HG02610 (cell line): ENCODE data around the gene SIM1.
A peak's percentile ranks its signal among the peaks of the same experiment; 100 is the strongest.
"Not testable (repeated sequence)": the region's sequence is repeated elsewhere in the genome, so short reads cannot be mapped to it uniquely, and the experiment has no call there.

ENCODE experiments used
- ATAC-seq: cut with Tn5 transposase; IDR thresholded peaks from one replicate; pipeline ENCODE4 v1.9.1; 2021; ENCODE audit warnings: mild to moderate bottlenecking, moderate library complexity; ENCODE audit not compliant: unreplicated experiment

The SIM1 gene

DNA sequence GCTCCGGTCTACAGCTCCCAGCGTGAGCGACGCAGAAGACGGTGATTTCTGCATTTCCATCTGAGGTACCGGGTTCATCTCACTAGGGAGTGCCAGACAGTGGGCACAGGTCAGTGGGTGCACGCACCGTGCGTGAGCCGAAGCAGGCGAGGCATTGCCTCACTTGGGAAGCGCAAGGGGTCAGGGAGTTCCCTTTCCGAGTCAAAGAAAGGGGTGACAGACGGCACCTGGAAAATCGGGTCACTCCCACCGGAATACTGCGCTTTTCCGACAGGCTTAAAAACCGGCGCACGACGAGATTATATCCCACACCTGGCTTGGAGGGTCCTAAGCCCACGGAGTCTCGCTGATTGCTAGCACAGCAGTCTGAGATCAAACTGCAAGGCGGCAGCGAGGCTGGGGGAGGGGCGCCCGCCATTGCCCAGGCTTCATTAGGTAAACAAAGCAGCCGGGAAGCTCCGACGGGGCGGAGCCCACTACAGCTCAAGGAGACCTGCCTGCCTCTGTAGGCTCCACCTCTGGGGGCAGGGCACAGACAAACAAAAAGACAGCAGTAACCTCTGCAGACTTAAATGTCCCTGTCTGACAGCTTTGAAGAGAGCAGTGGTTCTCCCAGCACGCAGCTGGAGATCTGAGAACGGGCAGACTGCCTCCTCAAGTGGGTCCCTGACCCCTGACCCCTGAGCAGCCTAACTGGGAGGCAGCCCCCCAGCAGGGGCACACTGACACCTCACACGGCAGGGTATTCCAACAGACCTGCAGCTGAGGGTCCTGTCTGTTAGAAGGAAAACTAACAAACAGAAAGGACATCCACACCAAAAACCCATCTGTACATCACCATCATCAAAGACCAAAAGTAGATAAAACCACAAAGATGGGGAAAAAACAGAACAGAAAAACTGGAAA, 109.7 kb downstream of the SIM1 start:
- not testable (repeated sequence) for ATAC-seq

DNA sequence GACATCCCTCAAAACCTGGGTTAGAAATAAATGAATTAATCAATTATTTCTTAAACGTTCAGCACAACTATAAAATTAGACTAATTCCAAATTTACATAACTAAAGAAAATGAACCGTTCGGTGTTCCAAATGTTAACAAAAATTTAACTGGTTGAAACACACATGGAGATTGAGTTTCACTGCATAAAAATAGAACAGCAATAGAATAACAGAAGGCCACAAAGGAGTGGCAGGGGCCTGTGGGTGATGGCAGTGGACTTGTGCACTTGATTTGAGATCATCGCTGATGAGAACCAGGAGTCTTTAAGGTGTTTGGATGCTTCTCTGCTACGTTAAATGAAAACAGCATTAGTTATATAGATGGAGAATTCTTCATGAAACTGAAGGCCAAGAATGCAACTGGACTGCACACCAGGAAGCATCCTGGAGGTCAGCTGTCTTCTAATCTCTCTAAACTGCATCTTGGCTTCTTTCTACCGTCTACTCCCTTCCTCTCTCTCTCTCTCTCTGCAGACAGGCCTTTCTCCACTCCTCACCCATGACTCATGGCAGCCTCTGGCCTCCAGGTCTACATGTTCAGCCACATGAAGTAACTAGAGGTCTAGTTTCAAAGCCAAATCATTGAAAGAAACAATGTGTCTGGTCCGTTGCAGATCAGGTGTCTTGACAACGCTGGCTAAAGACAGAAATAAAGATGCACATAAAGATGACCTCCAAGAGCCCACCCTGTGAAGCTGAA, 111.3 kb downstream of the SIM1 start:
- no peak for ATAC-seq

DNA sequence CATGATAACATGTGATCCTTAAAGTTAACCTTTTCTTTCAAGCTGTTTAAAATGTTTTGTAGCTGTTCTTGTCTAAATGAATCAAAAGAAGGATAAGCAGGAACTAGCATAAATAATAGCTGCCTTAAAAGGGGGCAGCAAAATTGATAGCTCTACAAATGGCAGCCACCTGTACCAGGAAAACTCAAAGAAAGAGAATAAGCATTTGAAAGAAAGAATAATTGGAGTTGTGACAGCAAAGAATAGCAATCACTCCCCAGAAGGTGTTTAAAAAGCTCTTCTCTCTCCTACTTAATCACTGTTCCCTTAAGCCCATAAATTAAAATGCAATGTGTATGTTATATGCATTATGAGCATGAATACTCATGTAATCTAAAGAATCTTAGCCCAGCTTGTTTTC, 114.6 kb downstream of the SIM1 start:
- no peak for ATAC-seq

DNA sequence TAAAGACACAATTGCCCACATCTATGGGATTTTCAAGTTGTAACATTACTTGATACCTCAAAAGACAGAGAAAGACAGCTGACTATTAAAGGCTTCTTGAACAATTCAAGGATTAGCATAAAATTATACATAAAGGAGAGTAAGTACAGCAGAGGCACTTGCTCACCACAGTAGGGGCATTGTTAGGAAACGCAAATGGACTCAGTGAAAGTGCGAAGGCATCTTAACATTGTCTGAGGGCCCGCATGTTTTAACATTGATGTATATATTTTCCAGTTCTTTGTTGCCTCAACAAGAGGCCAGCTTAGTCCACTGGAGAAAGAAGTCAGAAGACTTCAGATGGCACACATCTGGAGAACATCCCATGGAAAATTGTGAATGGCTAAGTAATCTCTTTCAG, 115.4 kb downstream of the SIM1 start:
- no peak for ATAC-seq

DNA sequence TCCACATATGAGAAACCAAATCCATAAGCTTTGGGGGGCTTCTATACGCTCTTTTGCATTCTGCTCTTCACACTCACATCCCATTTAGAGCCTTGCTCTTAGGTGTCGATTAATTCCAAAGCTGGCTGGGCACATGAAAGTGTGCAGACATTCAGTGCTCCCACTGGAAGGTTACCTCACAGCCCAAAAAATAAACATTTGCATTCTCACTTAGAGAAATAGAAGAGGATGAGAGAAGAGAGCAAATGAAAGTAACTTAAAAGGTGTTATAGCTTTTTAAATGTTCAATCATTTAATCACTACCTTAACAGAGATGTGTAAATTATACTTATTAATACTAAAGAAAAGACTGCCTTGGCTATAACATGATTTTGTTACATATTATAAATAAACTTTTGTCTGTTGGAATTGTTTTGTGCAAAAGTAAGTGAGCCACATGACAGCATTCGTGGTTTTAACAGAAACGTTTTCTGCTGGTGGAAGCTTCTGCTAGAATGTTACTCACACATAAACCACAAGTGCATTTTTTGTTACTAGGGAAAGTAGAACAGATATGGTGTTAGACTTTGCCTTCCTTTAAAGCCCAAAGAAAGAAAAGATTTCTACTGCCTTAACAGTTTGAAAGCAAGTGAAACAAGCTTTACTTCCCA, 116.7 kb downstream of the SIM1 start:
- ATAC-seq = peak; percentile 50

DNA sequence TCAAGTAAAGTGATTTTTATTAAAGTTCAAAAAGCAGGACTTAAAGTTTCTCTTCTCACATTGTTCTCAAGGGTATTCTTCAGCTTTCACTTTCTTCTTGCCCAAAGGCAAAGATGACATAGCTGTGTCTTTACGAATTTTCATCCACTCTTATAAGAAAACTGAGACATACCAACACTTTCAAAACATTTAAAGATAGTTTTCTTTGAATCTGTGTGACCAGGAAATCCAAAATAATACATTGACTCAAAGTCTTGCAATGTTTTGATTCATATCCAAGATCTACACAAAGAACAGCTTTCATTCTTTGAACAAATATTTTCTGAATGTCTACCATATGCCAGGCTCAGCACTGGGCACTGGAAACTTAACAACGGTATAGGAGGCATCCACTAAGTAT, 117.9 kb downstream of the SIM1 start:
- ATAC-seq = no peak

DNA sequence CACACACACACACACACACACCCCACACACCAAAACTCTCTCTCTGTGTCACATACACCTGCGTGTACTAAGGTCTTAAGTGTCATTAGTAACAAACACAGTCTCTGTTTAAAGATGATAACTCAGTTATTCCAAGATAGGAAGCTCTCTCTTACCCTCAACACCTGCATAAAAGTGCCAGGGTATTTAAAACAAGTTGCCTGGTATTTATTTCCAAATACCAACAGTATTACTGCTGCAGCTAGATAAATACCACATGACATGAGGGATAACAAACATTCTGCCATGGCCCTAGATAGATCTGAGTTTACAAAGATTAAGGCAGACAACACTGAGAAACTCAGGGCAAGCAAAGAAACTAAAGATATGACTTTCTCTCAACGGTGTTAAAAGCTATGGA, 118.5 kb downstream of the SIM1 start:
- ATAC-seq = no peak

DNA sequence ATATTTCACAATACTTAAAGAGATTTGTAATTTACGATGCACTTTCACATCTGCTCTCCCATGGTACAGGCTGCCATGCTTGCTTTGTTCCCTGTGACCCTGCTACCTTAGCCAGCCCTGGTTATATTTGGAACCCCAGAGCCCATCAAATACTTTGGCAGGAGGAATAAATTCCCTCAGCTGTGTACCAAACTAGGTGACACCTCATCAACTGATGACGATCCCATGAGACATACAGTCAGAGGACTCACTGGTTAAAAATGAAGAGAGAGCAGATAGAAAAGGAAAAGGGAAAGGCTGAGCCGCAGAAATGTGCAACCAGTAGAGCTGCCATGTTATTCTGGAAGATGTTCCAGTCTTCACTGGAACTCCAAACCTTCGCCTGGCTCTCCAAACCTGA, 120.0 kb downstream of the SIM1 start:
- ATAC-seq = no peak

DNA sequence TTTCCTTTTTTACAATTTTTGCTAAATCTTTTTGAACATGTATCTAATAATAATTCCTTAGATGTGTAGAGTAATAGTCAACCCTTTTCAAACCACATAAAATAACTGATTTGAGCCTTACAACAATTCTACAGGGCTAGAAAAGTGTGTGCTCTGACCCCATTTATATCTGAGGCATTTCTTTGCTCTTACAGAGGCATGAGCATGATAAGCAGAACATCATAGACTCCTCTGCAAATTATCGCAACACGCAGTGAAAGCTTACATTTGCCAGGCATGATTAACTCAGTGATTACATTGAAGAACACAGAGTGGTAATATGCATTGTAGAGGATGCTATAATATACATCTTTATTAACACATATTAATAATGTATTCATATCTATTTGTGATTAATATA, 120.4 kb downstream of the SIM1 start:
- no peak for ATAC-seq

DNA sequence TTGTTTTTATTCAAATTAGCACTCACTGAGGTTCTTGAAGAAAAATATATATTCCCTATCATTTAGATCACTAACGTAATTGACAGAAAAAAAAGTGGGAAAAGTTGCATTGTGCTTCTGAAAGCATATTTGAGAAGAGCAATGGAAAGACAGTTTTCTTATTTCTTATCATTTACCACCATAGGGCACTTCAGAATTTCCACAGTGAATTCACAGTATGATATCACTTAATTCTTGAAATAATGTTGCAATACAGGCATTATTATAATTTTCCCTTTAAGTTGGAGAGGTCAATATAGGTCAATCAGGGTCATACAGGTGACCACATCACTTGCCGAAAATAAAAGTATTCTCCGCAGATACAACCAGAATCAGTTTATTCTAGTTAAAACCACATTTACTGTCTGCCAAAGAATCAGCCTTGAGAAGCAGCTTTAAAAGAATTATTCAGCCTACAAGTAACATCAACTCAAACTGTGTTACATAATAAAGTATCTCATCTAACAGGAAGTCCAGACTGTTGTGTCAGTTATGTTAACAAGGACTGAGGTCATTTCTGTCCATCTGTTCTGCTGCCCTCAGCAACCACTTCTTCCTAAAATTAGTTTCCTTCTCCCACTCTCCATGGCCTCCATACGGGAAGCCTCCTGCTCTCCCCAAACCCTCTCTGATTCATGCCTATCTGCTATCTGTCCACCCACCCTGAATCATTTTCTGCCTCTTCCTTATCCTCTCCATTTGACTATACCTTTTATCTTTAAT, 121.2 kb downstream of the SIM1 start:
- ATAC-seq = no peak

DNA sequence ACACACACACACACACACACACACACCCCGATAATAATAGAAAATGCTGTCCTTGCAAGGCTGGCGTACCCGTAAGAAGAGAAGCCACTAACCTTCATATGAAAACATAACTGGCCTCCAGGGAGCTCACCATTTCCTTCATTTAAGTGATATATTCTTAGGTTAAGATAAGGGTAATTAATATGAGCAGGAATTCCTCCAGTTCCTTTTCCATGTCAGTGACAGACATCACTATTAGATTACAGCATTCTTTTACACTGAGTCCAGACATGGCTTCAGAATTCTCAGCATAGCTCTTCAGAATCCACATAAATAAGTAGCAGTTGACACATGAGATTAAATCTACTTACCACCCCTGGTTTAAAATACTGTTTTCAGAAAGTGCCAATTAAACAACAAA, 121.9 kb downstream of the SIM1 start:
- ATAC-seq = no peak

DNA sequence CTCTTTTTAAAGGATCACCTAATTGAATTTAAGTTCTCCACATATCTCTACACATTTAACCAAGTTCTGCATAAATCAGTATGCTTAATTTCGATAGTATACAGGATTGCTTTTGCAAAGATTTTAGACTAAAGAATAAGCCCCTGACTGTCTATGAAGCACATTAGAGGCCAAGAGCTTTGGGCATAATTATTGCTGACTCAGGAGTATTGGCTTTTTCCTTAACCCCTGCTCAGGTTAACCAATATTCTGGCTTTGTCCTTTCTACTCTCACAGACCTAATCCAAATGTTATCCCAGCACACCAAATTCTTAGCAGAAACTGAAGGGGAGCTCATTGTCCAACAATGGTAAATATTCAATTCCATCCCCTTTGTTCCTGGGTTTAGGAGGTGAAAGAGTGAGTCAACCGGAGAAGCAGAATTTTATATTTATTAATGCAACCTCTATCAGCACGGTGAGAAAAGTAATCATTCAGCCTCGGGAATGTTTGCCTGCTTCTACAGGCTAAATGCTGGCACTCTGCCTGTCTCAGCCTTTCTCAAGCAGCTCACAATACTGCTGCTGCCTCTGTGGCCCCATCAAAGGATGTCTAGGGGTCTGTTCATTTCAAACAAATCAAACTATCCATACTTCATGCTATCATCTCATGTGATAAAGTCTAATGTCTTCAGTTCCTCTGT, 125.0 kb downstream of the SIM1 start:
- no peak for ATAC-seq

DNA sequence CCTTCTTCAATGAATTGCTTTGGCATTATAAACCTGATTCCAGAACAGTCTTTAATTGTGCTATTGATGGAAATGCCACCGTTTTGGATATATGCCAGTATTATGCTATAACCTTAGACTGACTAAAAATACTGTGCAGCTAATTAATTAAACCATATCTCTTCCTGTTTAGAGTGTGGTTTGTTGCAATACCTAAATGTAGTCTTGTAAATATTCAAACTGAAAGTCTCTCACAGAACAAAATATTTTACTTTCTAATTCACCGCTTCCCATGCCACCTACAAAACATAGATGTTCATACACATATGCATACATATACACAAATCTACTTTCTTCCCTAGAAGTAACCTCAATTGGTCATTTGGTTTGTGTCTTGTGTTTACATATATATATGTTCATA, 126.6 kb downstream of the SIM1 start:
- peak; percentile 55 for ATAC-seq

DNA sequence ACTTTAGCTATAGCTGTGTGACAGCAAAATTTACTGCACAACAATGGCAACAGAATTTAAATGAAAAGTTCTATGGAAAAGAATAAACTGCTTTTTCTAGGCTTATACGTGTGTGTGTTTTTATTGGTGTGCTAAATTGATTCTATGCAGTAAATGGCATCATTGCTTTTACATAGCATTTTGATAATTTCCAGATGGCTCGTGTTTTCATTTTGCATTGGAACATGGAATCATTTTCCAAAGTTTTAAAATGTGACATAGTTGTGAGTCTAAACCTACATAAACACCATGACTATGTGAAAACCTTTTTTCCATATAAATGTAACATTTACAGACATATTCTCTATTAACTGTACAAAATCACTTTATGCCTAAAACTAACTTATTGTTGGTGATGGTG, 127.8 kb downstream of the SIM1 start:
- no peak for ATAC-seq

DNA sequence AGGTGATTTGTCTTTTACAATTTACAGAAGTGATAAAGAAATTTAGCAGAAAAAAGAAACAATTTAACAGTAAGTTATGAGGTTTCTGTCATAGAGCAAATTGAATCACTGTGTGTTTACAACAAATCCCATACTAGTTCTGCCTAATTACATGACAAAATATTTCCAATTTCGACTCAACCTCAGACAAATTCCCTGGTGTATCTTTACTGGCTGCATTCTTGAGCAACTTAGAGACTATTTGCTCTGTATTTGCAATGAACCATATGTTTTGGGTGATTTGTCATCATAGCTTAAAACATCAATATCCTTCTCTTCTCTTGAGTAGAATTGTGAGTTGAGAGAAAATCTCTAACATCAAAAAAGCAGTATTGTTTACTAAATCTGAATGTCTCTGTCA, 128.7 kb downstream of the SIM1 start:
- ATAC-seq = no peak
